ENCODE measurements around the gene ZNF705A. TPM values are rescaled to one million over a fixed set of nuclear protein-coding genes. Genes with fewer than 3 reads are reported as not detected.

The ZNF705A gene
- total RNA-seq, 1 donor from 2014 or later = not detected

Other genes starting within 250 kb of the ZNF705A start
- 71.7 TPM for gene SLC2A3, start 220.8 kb upstream of the ZNF705A start, total RNA-seq
- 24.8 TPM for gene FOXJ2, start 124.3 kb upstream of the ZNF705A start, total RNA-seq
- 6.4 TPM for gene C3AR1, start 90.7 kb upstream of the ZNF705A start, total RNA-seq
- gene NECAP1, start 74.7 kb upstream of the ZNF705A start, total RNA-seq = 48.1 TPM
- 2.2 TPM for gene CLEC4A, start 33.4 kb upstream of the ZNF705A start, total RNA-seq
- not detected for gene FAM90A1, start 70.6 kb downstream of the ZNF705A start, total RNA-seq